ENCODE results near the gene TCOF1.

The TCOF1 gene

GRCh38 chr5:150391064-150391834 is 33.8 kb downstream of the TCOF1 start:
- no peak for DNase-seq (ENCODE audit: low spot score)

GRCh38 chr5:150391986-150392385 is 34.5 kb downstream of the TCOF1 start:
- DNase-seq (ENCODE audit: low spot score): no peak

- DNase-seq (ENCODE audit: low spot score): no peak
These were observed 35.2 kb downstream of the TCOF1 start for GRCh38 chr5:150392680-150393079.

GRCh38 chr5:150393096-150393645 is 35.7 kb downstream of the TCOF1 start:
- DNase-seq (ENCODE audit: low spot score): no peak

- no peak for DNase-seq (ENCODE audit: low spot score)
These were observed 36.6 kb downstream of the TCOF1 start for GRCh38 chr5:150394131-150394530.

- DNase-seq (ENCODE audit: low spot score): no peak
These were observed 37.6 kb downstream of the TCOF1 start for GRCh38 chr5:150394912-150395687.

- DNase-seq (ENCODE audit: low spot score): no peak
These were observed 38.1 kb downstream of the TCOF1 start for GRCh38 chr5:150395688-150395975.

- no peak for DNase-seq (ENCODE audit: low spot score)
These were observed 38.8 kb downstream of the TCOF1 start for GRCh38 chr5:150396267-150396666.

- no peak for DNase-seq (ENCODE audit: low spot score)
These were observed 39.8 kb downstream of the TCOF1 start for GRCh38 chr5:150397146-150397781.

- no peak for DNase-seq (ENCODE audit: low spot score)
These were observed 40.6 kb downstream of the TCOF1 start for GRCh38 chr5:150397782-150398721.

- DNase-seq (ENCODE audit: low spot score): no peak
These were observed 41.4 kb downstream of the TCOF1 start for GRCh38 chr5:150398722-150399523.

GRCh38 chr5:150399524-150400211 is 42.2 kb downstream of the TCOF1 start:
- DNase-seq (ENCODE audit: low spot score): no peak

GRCh38 chr5:150400316-150401075 is 43.0 kb downstream of the TCOF1 start:
- DNase-seq (ENCODE audit: low spot score): no peak

- no peak for DNase-seq (ENCODE audit: low spot score)
These were observed 43.5 kb downstream of the TCOF1 start for GRCh38 chr5:150401076-150401375.

GRCh38 chr5:150401376-150402228 is 44.1 kb downstream of the TCOF1 start:
- no peak for DNase-seq (ENCODE audit: low spot score)

- DNase-seq (ENCODE audit: low spot score): no peak
These were observed 44.8 kb downstream of the TCOF1 start for GRCh38 chr5:150402229-150402773.

GRCh38 chr5:150402901-150403342 is 45.4 kb downstream of the TCOF1 start:
- DNase-seq (ENCODE audit: low spot score): no peak

- DNase-seq (ENCODE audit: low spot score): no peak
These were observed 46.6 kb downstream of the TCOF1 start for GRCh38 chr5:150404121-150404520.
